Activated CD4-positive, alpha-beta T cell treated with anti-CD3 and anti-CD28 coated beads, Interleukin-2, Interleukin-4, amounts not matched to agents 100 ng/mL and 50 ng/mL, durations not matched to agents 16 hours and 8 hours (primary cell): ENCODE measurements around the gene FZR1.
"Not testable (repeated sequence)": the region's sequence is repeated elsewhere in the genome, so short reads cannot be mapped to it uniquely, and the experiment has no call there.

Experiments
- DNase-seq: peaks from one replicate; pipeline ENCODE4 v3.0.0-alpha.2; 2020; ENCODE audit warnings: low spot score

The FZR1 gene

GRCh38 chr19:3547301-3547731, 41.2 kb downstream of the FZR1 start:
- DNase-seq, result peak; percentile 45

GRCh38 chr19:3547767-3548282, 41.7 kb downstream of the FZR1 start:
- DNase-seq, result no peak

- no peak for DNase-seq
Observed at GRCh38 chr19:3548606-3549005, 42.5 kb downstream of the FZR1 start.

- no peak for DNase-seq
Observed at GRCh38 chr19:3549816-3550215, 43.7 kb downstream of the FZR1 start.

GRCh38 chr19:3550947-3551791, 45.1 kb downstream of the FZR1 start:
- DNase-seq, result no peak

- no peak for DNase-seq
Observed at GRCh38 chr19:3551792-3552095, 45.6 kb downstream of the FZR1 start.

GRCh38 chr19:3554254-3555083, 48.4 kb downstream of the FZR1 start:
- DNase-seq, result peak; percentile 41

GRCh38 chr19:3555653-3556422, 49.7 kb downstream of the FZR1 start:
- no peak for DNase-seq

- no peak for DNase-seq
Observed at GRCh38 chr19:3556423-3556977, 50.4 kb downstream of the FZR1 start.

- DNase-seq, result peak; percentile 36
Observed at GRCh38 chr19:3556978-3557460, 50.9 kb downstream of the FZR1 start.

- peak; percentile 95 for DNase-seq
Observed at GRCh38 chr19:3557461-3558248, 51.5 kb downstream of the FZR1 start, which contains the start of gene MFSD12. Gene MFSD12 (minus strand): TSS chr19:3557586. CDS start chr19:3557403, 183 bp downstream.

- DNase-seq, result no peak
Observed at GRCh38 chr19:3563709-3564524, 57.8 kb downstream of the FZR1 start.

GRCh38 chr19:3565139-3565538, 59.0 kb downstream of the FZR1 start:
- no peak for DNase-seq

GRCh38 chr19:3570042-3570441, 63.9 kb downstream of the FZR1 start:
- not testable (repeated sequence) for DNase-seq

- DNase-seq, result no peak
Observed at GRCh38 chr19:3570606-3571011, 64.5 kb downstream of the FZR1 start.

- DNase-seq, result peak; percentile 100
Observed at GRCh38 chr19:3572132-3572854, 66.2 kb downstream of the FZR1 start.

- DNase-seq, result no peak
Observed at GRCh38 chr19:3572855-3573161, 66.7 kb downstream of the FZR1 start, which contains the start of gene HMG20B. Gene HMG20B (plus strand): TSS chr19:3572944. CDS start chr19:3573310, 366 bp downstream.

GRCh38 chr19:3573162-3573857, 67.2 kb downstream of the FZR1 start:
- DNase-seq, result no peak
